ENCODE measurements around the gene RAPH1.

Gene RAPH1

GRCh38 chr2:203444738-203445137, 90.4 kb downstream of the RAPH1 start:
- TF ChIP-seq TEAD4 (IDR thresholded peaks at IDR 0.05) (no peak), NFIC (IDR thresholded peaks at IDR 0.05) (no peak), TAF1 (IDR thresholded peaks at IDR 0.05; ENCODE audit: low read depth) (no peak)
- TF ChIP-seq, protein P1, sequence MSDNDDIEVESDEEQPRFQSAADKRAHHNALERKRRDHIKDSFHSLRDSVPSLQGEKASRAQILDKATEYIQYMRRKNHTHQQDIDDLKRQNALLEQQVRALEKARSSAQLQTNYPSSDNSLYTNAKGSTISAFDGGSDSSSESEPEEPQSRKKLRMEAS (IDR thresholded peaks at IDR 0.05), result no peak

GRCh38 chr2:203442463-203442862, 92.6 kb downstream of the RAPH1 start:
- no peak for TF ChIP-seq CEBPB (IDR thresholded peaks at IDR 0.05)
- no peak for TF ChIP-seq RAD21 (IDR thresholded peaks at IDR 0.05; ENCODE audit: low read depth)
- no peak for TF ChIP-seq ZBTB7A (IDR thresholded peaks at IDR 0.05; ENCODE audit: low read depth)
- TF ChIP-seq, protein P2, sequence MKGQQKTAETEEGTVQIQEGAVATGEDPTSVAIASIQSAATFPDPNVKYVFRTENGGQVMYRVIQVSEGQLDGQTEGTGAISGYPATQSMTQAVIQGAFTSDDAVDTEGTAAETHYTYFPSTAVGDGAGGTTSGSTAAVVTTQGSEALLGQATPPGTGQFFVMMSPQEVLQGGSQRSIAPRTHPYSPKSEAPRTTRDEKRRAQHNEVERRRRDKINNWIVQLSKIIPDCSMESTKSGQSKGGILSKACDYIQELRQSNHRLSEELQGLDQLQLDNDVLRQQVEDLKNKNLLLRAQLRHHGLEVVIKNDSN (IDR thresholded peaks at IDR 0.05), result no peak
- TF ChIP-seq REST (IDR thresholded peaks at IDR 0.05; ENCODE audit: low read depth), result no peak
- no peak for TF ChIP-seq TCF12 (IDR thresholded peaks at IDR 0.05; ENCODE audit: low read depth)
- TF ChIP-seq CREB1 (IDR thresholded peaks at IDR 0.05; ENCODE audit: low read depth), result no peak
- no peak for TF ChIP-seq FOXM1 (IDR thresholded peaks at IDR 0.05; ENCODE audit: borderline replicate concordance, low read depth)
- TF ChIP-seq TAF1 (IDR thresholded peaks at IDR 0.05; ENCODE audit: low read depth), result no peak
- TF ChIP-seq NFIC (IDR thresholded peaks at IDR 0.05), result no peak
- TF ChIP-seq, protein P1 (IDR thresholded peaks at IDR 0.05), result no peak
- no peak for TF ChIP-seq EP300 (IDR thresholded peaks at IDR 0.05; ENCODE audit: borderline replicate concordance)
- no peak for TF ChIP-seq TEAD4 (IDR thresholded peaks at IDR 0.05)
- TF ChIP-seq YY1 (IDR thresholded peaks at IDR 0.05; ENCODE audit: low read depth), result no peak
- no peak for TF ChIP-seq EGR1 (IDR thresholded peaks at IDR 0.05)

DNA sequence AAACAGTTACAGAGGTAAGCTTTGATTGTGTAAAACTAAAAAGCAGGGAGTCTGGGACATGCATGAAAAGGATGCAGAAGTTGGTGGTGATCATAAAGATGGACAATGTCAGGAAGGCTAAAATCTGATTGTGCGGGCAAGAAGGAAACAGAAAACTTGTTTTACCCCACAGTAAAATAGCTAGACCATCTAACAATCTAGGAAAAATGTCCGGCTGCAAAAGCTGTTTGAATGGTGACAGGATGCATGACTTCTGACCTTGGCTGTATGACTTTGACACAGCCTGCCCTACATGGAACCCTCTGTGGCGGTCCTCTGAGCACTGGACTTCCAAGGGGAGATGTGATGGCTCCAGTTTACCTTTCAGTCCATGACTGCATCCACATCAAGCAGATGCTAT, 93.6 kb downstream of the RAPH1 start:
- TF ChIP-seq TEAD4 (IDR thresholded peaks at IDR 0.05), result no peak
- no peak for TF ChIP-seq TAF1 (IDR thresholded peaks at IDR 0.05; ENCODE audit: low read depth)
- TF ChIP-seq CEBPB (IDR thresholded peaks at IDR 0.05), result no peak
- no peak for TF ChIP-seq RAD21 (IDR thresholded peaks at IDR 0.05; ENCODE audit: low read depth)
- TF ChIP-seq CREB1 (IDR thresholded peaks at IDR 0.05; ENCODE audit: low read depth), result no peak
- no peak for TF ChIP-seq NFIC (IDR thresholded peaks at IDR 0.05)
- TF ChIP-seq TCF12 (IDR thresholded peaks at IDR 0.05; ENCODE audit: low read depth), result no peak
- TF ChIP-seq, protein P2 (IDR thresholded peaks at IDR 0.05), result no peak
- TF ChIP-seq EP300 (IDR thresholded peaks at IDR 0.05; ENCODE audit: borderline replicate concordance), result no peak
- no peak for TF ChIP-seq FOXM1 (IDR thresholded peaks at IDR 0.05; ENCODE audit: borderline replicate concordance, low read depth)
- TF ChIP-seq YY1 (IDR thresholded peaks at IDR 0.05; ENCODE audit: low read depth), result no peak
- no peak for TF ChIP-seq ZBTB7A (IDR thresholded peaks at IDR 0.05; ENCODE audit: low read depth)

- no peak for TF ChIP-seq YY1 (IDR thresholded peaks at IDR 0.05; ENCODE audit: low read depth)
- TF ChIP-seq CEBPB (IDR thresholded peaks at IDR 0.05), result no peak
- no peak for TF ChIP-seq EP300 (IDR thresholded peaks at IDR 0.05; ENCODE audit: borderline replicate concordance)
- TF ChIP-seq, protein P1 (IDR thresholded peaks at IDR 0.05), result no peak
Observed at GRCh38 chr2:203440671-203441070, 94.4 kb downstream of the RAPH1 start.

GRCh38 chr2:203438528-203438927, 96.6 kb downstream of the RAPH1 start:
- no peak for TF ChIP-seq EGR1 (IDR thresholded peaks at IDR 0.05)

DNA sequence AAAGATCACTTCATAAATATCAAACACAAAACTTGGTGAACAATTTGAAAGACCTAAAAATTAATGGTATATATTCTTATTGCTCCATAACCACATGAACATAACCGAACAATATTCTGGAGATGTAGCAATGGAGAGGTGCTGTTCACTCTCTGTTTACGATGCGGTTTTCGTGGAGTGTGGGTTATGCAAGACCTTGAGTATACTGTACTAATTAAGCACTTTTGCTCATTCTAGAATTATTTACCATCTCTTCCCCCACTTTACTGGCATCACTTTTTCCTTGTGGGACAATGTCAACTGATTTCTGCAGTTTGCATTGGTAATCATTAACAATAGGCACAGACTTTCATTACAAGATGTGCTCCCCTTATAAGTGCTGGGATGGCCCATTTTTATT, 97.6 kb downstream of the RAPH1 start:
- TF ChIP-seq TCF12 (IDR thresholded peaks at IDR 0.05; ENCODE audit: low read depth), result no peak
- TF ChIP-seq, protein P2 (IDR thresholded peaks at IDR 0.05), result no peak
- TF ChIP-seq FOXM1 (IDR thresholded peaks at IDR 0.05; ENCODE audit: borderline replicate concordance, low read depth), result no peak
- TF ChIP-seq RAD21 (IDR thresholded peaks at IDR 0.05; ENCODE audit: low read depth), result no peak
- TF ChIP-seq YY1 (IDR thresholded peaks at IDR 0.05; ENCODE audit: low read depth), result no peak
- TF ChIP-seq CEBPB (IDR thresholded peaks at IDR 0.05), result no peak
- TF ChIP-seq NFIC (IDR thresholded peaks at IDR 0.05), result no peak
- TF ChIP-seq EP300 (IDR thresholded peaks at IDR 0.05; ENCODE audit: borderline replicate concordance), result no peak
- TF ChIP-seq, protein P1 (IDR thresholded peaks at IDR 0.05), result no peak
- TF ChIP-seq REST (IDR thresholded peaks at IDR 0.05; ENCODE audit: low read depth), result no peak
- no peak for TF ChIP-seq EGR1 (IDR thresholded peaks at IDR 0.05)
- TF ChIP-seq TAF1 (IDR thresholded peaks at IDR 0.05; ENCODE audit: low read depth), result no peak
- TF ChIP-seq CREB1 (IDR thresholded peaks at IDR 0.05; ENCODE audit: low read depth), result no peak
- TF ChIP-seq TEAD4 (IDR thresholded peaks at IDR 0.05), result no peak
- TF ChIP-seq ZBTB7A (IDR thresholded peaks at IDR 0.05; ENCODE audit: low read depth), result no peak

Data from Ishikawa (cell line).